HUES6 (cell line): ENCODE results near the gene DNAJB2.

Experiments
- H3K27ac ChIP-seq: 2 replicates; pipeline ENCODE4 v1.7.0; 2013; ENCODE audit warnings: low read depth, mild to moderate bottlenecking, low read length, inconsistent platforms
- H3K27me3 ChIP-seq: 2 replicates; pipeline ENCODE4 v1.6.1; 2013; ENCODE audit warnings: low read length; ENCODE audit not compliant: control insufficient read depth, insufficient read depth
- H3K36me3 ChIP-seq: 2 replicates; pipeline ENCODE4 v1.6.1; 2013; ENCODE audit warnings: low read length; ENCODE audit not compliant: control insufficient read depth, insufficient read depth
- H3K4me1 ChIP-seq: 2 replicates; pipeline ENCODE4 v1.6.1; 2013; ENCODE audit warnings: low read length; ENCODE audit not compliant: control insufficient read depth, insufficient read depth
- H3K4me3 ChIP-seq: 2 replicates; pipeline ENCODE4 v1.5.1; 2013; ENCODE audit warnings: low read depth, low read length
- H3K9ac ChIP-seq: one replicate; pipeline ENCODE4 v1.6.1; 2013; ENCODE audit warnings: mild to moderate bottlenecking, low read length
- H3K9me3 ChIP-seq: 2 replicates; pipeline ENCODE4 v1.6.1; 2013; ENCODE audit warnings: low read depth, low read length; ENCODE audit not compliant: control insufficient read depth, insufficient read depth

The DNAJB2 gene

GRCh38 chr2:219277703-219278654 lies 1.2 kb upstream of the DNAJB2 start:
- Histone ChIP-seq H3K27ac (peak overlapping the region; percentile 83; the same call in 1 of the 2 replicates), H3K9ac (peak overlapping the region; percentile 56), H3K9me3 (no peaks in the 10 kb centered on the region), H3K36me3 (peaks cover 12% of the 10 kb centered on the region; the same call in 1 of the 2 replicates), H3K4me1 (peaks cover 36% of the 10 kb centered on the region), H3K27me3 (no peaks in the 10 kb centered on the region), H3K4me3 (peak overlapping the region; percentile 71)

- Histone ChIP-seq H3K9ac (peak overlapping the region; percentile 54), H3K36me3 (peaks cover 16% of the 10 kb centered on the region; the same call in 1 of the 2 replicates), H3K4me1 (peaks cover 36% of the 10 kb centered on the region), H3K9me3 (no peaks in the 10 kb centered on the region), H3K4me3 (peak overlapping the region; percentile 71), H3K27ac (peak overlapping the region; percentile 83; the same call in 1 of the 2 replicates), H3K27me3 (no peaks in the 10 kb centered on the region)
These were observed 463 bp upstream of the DNAJB2 start for GRCh38 chr2:219278655-219279150.

GRCh38 chr2:219279916-219280516 lies 850 bp downstream of the DNAJB2 start:
- Histone ChIP-seq H3K27me3 (no peaks in the 10 kb centered on the region), H3K4me3 (peak overlapping the region; percentile 71), H3K27ac (peak overlapping the region; percentile 83; the same call in 1 of the 2 replicates), H3K4me1 (peaks cover 24% of the 10 kb centered on the region), H3K9ac (peak overlapping the region; percentile 82), H3K9me3 (no peaks in the 10 kb centered on the region), H3K36me3 (peaks cover 24% of the 10 kb centered on the region)

GRCh38 chr2:219280651-219281050 lies 1.5 kb downstream of the DNAJB2 start:
- no peak overlapping the region for H3K9ac ChIP-seq
- H3K27ac ChIP-seq = no peak overlapping the region
- H3K4me3 ChIP-seq = no peak overlapping the region
- no peaks in the 10 kb centered on the region for H3K27me3 ChIP-seq
- H3K36me3 ChIP-seq = peaks cover 24% of the 10 kb centered on the region
- H3K9me3 ChIP-seq = no peaks in the 10 kb centered on the region
- peaks cover 25% of the 10 kb centered on the region for H3K4me1 ChIP-seq

GRCh38 chr2:219281588-219281987 lies 2.4 kb downstream of the DNAJB2 start:
- H3K27ac ChIP-seq = no peak overlapping the region
- no peaks in the 10 kb centered on the region for H3K9me3 ChIP-seq
- peaks cover 31% of the 10 kb centered on the region for H3K4me1 ChIP-seq
- H3K36me3 ChIP-seq = peaks cover 24% of the 10 kb centered on the region
- H3K27me3 ChIP-seq = no peaks in the 10 kb centered on the region
- H3K9ac ChIP-seq = no peak overlapping the region
- H3K4me3 ChIP-seq = no peak overlapping the region

GRCh38 chr2:219282375-219282774 lies 3.2 kb downstream of the DNAJB2 start:
- H3K4me3 ChIP-seq = no peak overlapping the region
- H3K9ac ChIP-seq = no peak overlapping the region
- H3K4me1 ChIP-seq = peaks cover 32% of the 10 kb centered on the region
- H3K9me3 ChIP-seq = no peaks in the 10 kb centered on the region
- H3K27ac ChIP-seq = no peak overlapping the region
- H3K36me3 ChIP-seq = peaks cover 24% of the 10 kb centered on the region
- H3K27me3 ChIP-seq = no peaks in the 10 kb centered on the region

- no peak overlapping the region for H3K4me3 ChIP-seq
- H3K36me3 ChIP-seq = peaks cover 24% of the 10 kb centered on the region
- H3K4me1 ChIP-seq = peaks cover 27% of the 10 kb centered on the region
- no peak overlapping the region for H3K9ac ChIP-seq
- H3K9me3 ChIP-seq = no peaks in the 10 kb centered on the region
- no peak overlapping the region for H3K27ac ChIP-seq
- H3K27me3 ChIP-seq = no peaks in the 10 kb centered on the region
These were observed 3.9 kb downstream of the DNAJB2 start for GRCh38 chr2:219282943-219283581.

GRCh38 chr2:219284501-219285372 lies 5.6 kb downstream of the DNAJB2 start:
- Histone ChIP-seq H3K9me3 (no peaks in the 10 kb centered on the region), H3K27ac (no peak overlapping the region), H3K4me1 (peaks cover 19% of the 10 kb centered on the region), H3K36me3 (peaks cover 24% of the 10 kb centered on the region), H3K27me3 (no peaks in the 10 kb centered on the region), H3K9ac (no peak overlapping the region), H3K4me3 (no peak overlapping the region)

- no peak overlapping the region for H3K27ac ChIP-seq
- H3K4me3 ChIP-seq = no peak overlapping the region
- H3K27me3 ChIP-seq = no peaks in the 10 kb centered on the region
- no peaks in the 10 kb centered on the region for H3K9me3 ChIP-seq
- H3K4me1 ChIP-seq = peaks cover 13% of the 10 kb centered on the region
- peaks cover 24% of the 10 kb centered on the region for H3K36me3 ChIP-seq
- H3K9ac ChIP-seq = no peak overlapping the region
These were observed 6.2 kb downstream of the DNAJB2 start for GRCh38 chr2:219285373-219285735.

GRCh38 chr2:219285894-219286425 lies 6.8 kb downstream of the DNAJB2 start:
- Histone ChIP-seq H3K4me3 (0 out of 2 replicates have a peak overlapping the region, but pooled peaks have one; percentile 21), H3K27me3 (no peaks in the 10 kb centered on the region), H3K9me3 (no peaks in the 10 kb centered on the region), H3K9ac (no peak overlapping the region), H3K27ac (no peak overlapping the region), H3K36me3 (peaks cover 24% of the 10 kb centered on the region), H3K4me1 (peaks cover 11% of the 10 kb centered on the region)
